ENCODE results near the gene MED12L.

Gene MED12L

DNA sequence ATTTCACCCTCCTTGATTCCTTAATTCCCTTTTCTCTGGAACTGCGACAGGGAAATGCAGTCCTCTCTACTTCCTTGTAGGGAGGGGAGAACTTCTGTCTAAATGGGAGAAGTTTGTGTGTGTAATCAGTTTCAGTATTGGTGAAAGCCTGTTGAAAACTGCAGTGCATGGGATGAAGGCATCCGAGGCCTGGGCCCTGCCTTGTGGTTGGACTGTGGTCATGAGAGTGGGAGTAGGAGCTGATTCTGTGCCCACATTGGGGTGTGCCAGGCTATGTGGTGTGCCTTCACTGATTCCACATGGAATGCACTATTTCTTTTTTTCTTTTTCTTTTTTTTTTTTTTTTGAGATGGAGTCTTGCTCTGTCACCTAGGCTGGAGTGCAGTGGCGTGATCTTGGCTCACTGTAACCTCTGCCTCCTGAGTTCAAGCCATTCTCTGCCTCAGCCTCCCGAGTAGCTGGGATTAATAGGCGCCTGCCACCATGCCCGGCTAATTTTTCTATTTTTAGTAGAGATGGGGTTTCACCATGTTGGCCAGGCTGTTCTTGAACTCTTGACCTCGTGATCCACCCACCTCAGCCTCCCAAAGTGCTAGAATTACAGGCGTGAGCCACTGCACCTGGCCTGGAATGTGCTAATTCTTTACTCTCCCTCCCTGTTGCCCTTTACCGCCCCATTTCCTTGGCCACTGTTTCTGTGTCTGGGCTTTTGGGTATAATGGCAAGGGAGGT lies 84.7 kb downstream of the MED12L start:
- in situ Hi-C loops (cut with MboI; ENCODE audit: low sequenced_read_pairs), result loop anchor here (5.0 to 25.0 kb wide), 3 partner anchors 57 to 633 kb away; partner anchors contain the start of genes EIF2A, P2RY14 and SERP1

DNA sequence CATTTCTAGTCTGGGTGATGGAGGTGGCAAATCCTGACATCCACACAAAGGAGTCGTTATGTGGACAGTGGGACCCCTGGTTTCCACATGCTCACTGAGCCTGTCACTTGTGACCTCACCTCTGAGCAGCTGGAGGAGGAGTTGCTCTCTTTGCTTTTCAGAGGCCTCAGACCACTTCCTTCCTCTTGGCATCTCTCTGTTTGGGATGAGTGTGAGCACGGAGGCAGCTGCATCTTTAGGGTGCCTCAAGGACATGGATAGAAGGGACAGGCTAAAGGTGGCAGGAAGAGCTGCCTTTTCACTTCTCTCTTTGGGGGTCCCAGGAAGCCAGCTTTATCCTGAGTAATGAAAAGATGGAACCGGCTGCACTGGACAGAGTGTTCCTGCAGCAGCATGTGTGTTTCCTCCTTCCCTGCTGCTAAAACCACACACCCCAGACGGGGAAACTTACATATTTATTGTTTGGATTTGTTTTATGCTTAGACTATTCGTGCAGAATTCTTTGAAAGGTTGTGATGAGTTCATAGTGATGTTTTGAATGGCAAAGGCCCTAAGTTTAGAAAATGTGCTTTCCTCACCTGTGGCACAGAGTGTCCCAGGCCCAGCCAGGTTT lies 85.8 kb downstream of the MED12L start:
- in situ Hi-C loops (cut with MboI; ENCODE audit: low sequenced_read_pairs), result loop anchor here (25.0 kb wide), 1 partner anchor 634 kb away; the partner anchor contains the start of genes EIF2A and SERP1

DNA sequence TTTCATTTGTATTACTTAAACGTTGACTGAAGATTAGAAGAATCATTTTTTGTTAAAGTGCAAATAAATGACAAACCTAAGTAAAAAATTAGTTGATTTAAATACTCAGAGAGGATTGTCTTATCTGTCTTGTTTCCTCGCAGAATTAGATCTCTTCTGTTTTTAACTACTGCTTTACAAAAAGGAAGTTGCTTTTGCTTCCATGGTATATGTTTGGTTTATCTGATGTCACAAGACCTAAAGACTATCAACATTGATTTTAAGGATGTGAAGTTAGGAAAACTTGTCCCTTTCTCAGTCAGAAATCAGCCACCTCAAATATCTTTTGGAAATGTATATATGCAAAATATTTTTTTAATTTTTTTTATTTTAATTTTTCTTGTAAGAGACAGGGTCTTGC lies 88.9 kb downstream of the MED12L start:
- in situ Hi-C loops (cut with MboI; ENCODE audit: low sequenced_read_pairs), result loop anchor here (25.0 kb wide), 1 partner anchor 637 kb away; the partner anchor contains the start of genes EIF2A and SERP1

- in situ Hi-C loops (cut with MboI; ENCODE audit: low sequenced_read_pairs), result no loop called here
Observed at GRCh38 chr3:151175952-151176351, 90.5 kb downstream of the MED12L start.

DNA sequence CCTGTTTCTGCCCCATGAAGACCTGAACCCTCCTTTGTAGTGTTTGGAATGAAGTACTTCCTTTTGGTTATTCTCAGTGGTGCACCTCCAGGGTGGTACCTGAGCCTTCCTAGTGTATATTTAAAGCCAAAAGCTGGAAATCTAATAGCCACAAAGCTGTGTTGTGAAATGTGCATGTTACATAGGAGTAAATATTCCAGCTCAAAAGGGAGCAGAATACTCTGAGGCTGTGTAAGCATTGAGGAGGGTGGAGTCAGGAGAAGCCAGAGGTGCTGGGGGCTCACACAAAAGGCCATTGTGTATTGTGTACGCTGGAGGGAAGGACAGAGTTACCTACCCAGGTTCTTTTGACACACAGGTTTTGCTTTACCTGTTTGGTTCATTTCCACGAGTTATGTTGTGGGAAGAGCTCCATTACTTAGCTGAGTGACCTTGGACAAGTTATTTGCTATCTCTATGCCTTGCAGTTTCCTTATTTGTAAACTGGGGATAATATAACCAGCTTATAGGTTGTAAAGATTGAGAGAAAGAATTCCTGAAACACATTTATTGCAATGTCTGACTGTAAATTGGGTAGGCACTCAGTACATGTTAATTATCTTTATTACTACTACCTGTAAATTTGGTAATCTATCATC lies 92.9 kb downstream of the MED12L start:
- in situ Hi-C loops (cut with MboI; ENCODE audit: low sequenced_read_pairs), result no loop called here

DNA sequence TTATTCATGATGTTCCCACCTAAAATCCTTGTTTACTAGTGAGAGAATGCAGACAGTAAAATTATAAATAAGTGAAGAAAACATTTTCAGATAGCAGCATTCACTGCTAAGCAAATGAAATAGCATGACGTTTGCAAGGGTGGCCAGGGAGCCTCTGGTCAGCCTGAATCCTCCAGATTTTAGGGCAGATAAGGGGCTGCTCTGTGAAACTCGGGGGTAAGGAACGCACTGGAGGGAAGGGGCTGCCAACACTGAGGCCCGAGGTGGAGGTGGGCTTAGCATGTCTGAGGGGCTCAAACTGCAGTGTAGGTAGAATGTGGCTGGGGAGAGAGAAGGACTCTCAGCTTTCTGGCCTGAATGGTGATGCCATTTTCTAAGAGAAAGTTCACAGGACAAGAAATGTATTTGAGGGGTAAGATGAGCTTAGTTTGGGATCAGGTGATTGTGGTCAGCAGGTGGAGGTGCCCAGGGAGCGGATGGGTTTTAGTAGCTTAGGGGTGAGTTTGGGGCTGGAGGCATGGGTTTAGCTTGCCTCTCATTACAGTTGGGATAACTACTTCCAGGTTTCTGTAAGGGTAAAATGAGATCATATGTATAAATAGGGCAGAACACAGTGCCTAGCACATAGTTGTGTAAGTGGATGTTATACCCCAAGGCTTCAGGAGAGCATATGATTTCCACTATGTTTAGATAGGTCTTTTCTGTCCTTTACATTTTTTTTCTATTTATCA lies 97.0 kb downstream of the MED12L start:
- in situ Hi-C loops (cut with MboI; ENCODE audit: low sequenced_read_pairs), result no loop called here

DNA sequence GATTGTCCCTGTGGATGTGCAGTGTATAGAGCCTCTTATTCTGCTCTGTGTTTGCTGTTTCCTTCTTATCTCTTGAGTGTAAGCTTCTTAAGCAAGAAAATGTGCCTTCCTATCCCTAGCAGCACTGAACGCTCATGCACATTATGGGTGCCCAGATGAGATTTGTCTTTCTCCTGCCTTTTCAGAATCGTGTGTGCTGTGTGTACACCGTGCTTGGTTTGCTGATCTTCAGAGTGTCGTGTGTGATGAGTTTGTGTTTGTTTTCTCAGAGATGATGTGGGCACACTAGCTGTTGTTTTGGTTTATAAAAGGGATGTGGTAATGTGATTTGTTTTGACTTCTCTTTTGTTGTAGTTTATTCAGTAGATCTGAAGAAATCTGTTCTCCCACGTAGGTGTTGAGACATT lies 97.8 kb downstream of the MED12L start:
- in situ Hi-C loops (cut with MboI; ENCODE audit: low sequenced_read_pairs), result no loop called here

DNA sequence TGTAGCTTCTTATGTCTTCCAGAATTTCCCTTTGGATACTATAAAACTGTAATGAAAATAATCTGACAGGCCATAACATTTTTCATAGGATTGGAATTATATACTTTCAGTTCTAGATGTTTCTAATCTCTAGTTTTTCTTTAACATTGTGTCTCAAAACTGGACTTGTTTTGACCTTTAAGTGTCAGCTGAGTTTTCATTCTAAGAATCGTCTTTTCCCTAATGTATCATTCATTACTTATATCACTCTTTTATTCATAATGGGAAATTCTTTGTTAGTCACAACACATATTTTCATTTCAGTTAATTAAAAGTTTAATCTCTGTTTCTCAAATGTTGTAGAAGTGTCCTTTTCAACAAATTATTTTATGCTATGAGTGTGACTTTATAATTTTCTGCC lies 105.6 kb downstream of the MED12L start:
- in situ Hi-C loops (cut with MboI; ENCODE audit: low sequenced_read_pairs), result no loop called here

DNA sequence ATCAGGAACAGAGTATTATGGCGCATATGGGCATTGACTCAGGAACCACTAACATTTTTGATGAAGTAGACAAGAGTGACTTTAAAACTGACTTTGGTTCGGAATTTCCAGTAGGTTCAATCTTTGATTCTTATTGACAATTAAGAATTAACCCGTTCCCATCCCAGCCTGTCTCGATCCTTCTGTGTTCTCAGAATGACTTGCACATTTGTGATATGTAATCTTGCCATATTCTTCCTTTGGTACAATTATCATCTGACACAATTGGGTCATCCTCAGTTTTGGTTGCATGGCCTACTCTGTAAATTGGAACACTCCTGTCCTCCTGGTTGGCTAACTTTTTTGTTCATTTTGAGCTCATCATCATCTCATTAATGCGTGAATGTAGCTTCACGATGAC lies 107.1 kb downstream of the MED12L start:
- in situ Hi-C loops (cut with MboI; ENCODE audit: low sequenced_read_pairs), result no loop called here

DNA sequence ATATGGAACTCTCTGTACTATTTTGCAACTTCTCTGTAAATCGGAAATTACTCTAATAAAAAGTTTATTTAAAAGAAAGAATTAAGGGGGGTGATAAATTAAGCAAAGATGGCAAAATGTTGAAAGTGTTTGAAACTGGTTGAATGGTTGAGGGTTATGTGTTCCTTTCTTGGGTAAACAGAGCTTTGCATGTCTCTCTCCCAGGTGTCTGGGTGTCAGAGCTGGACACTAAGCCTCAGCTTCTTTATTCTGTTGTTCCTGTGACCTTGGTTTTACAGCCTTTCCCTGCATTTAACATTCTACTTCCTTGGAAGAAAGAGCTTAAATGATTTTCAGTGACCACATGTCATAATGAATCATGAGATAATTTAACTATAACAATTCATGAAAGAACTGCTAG lies 110.4 kb downstream of the MED12L start:
- in situ Hi-C loops (cut with MboI; ENCODE audit: low sequenced_read_pairs), result no loop called here

DNA sequence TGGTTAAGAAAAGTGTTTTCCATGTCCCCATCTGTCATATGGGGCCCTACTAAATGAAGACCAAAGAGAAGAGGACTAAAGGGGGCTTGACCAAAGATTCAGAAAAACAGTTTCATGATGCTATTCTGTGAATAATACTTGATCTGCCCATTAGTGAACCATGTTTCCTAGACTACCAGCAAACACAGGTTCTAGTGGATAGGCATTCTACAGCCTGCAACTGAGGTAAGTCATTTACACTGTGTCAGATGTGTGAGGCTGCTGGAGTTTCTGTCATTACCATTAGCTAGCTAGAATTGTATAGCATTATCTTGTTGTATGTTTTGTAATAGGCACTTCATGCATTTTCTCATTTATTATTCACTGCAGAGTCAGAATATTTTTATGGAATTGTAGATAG lies 111.0 kb downstream of the MED12L start:
- in situ Hi-C loops (cut with MboI; ENCODE audit: low sequenced_read_pairs), result no loop called here

DNA sequence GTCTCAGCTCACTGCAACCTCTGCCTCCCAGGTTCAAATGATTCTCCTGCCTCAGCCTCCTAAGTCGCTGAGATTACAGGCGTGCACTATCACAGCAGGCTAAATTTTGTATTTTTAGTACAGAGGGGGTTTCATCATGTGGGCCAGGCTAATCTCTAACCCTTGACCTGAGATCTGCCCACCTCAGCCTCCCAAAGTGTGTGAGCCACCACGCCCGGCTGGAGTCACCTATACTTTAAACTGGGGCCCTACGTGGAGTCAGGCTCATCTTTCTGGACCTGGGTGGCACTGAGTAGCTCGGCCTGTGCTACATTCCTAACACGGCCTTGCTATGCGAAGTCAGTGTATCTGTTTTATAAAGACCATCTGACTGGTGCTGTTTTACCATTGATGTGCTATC lies 111.8 kb downstream of the MED12L start:
- in situ Hi-C loops (cut with MboI; ENCODE audit: low sequenced_read_pairs), result no loop called here

GRCh38 chr3:151197981-151198767 lies 112.7 kb downstream of the MED12L start:
- in situ Hi-C loops (cut with MboI; ENCODE audit: low sequenced_read_pairs), result no loop called here

DNA sequence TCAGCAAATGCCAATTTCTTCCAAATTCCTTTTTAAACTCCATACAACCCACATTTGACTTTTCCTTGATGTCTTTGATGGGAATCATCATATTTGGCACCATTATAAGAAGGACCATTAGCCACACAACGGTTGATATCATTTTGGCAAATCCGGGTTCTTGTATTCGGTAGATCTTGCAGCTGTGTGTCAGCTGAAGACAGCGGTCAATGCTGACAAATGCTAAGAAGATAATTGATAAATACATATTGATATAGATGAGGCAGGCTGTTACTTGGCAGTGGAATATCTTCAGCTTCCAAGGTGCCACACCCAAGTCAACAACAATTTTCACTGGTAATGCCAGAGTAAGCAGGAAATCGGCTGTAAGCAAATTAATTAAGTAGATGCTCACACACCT lies 113.4 kb downstream of the MED12L start:
- in situ Hi-C loops (cut with MboI; ENCODE audit: low sequenced_read_pairs), result no loop called here

- in situ Hi-C loops (cut with MboI; ENCODE audit: low sequenced_read_pairs), result no loop called here
Observed at GRCh38 chr3:151199554-151200438, 114.3 kb downstream of the MED12L start.

DNA sequence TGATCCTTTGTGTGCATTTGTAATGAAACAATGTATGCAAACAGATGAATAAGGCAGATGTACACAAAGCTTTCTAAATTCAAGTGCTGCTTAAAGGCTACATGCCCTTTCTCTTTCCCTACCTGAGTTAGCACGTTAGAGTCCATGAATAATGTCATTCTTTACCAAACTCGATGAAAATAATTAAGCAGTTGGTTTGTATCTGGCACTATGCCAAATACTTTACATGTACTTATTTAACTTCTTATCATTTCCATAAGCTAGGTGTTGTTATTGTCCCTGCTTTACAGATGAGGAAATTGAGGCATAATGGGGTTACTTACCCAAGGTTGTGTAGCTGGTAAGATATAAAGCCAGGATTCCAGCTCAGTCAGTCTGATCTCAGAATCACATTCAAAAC lies 115.1 kb downstream of the MED12L start:
- in situ Hi-C loops (cut with MboI; ENCODE audit: low sequenced_read_pairs), result no loop called here

GRCh38 chr3:151201051-151201730 lies 115.7 kb downstream of the MED12L start:
- in situ Hi-C loops (cut with MboI; ENCODE audit: low sequenced_read_pairs), result no loop called here

GRCh38 chr3:151203051-151203420 lies 117.6 kb downstream of the MED12L start, which contains the start of gene GPR171:
TSS of gene GPR171 (minus strand) at chr3:151203216. CDS start at chr3:151199386, 3,830 bp downstream.
- in situ Hi-C loops (cut with MboI; ENCODE audit: low sequenced_read_pairs), result no loop called here

Data from HL-60/S4 (cell line).